Measurements from ENCODE around the gene SLC9A9.
A peak's percentile ranks its signal among the peaks of the same experiment; 100 is the strongest.
"Not testable (repeated sequence)": the region's sequence is repeated elsewhere in the genome, so short reads cannot be mapped to it uniquely, and the experiment has no call there.

The SLC9A9 gene

GRCh38 chr3:143847787-143848631 is at the start of gene SLC9A9:
TSS of gene SLC9A9 (minus strand) at chr3:143848468. CDS start at chr3:143848322, 146 bp downstream.
- no peak for DNase-seq (ENCODE audit: low spot score)

GRCh38 chr3:143897576-143898295 is 49.5 kb upstream of the SLC9A9 start:
- DNase-seq (ENCODE audit: low spot score) = no peak

- DNase-seq (ENCODE audit: low spot score) = no peak
Measured at GRCh38 chr3:143896486-143896885, 48.2 kb upstream of the SLC9A9 start.

- no peak for DNase-seq (ENCODE audit: low spot score)
Measured at GRCh38 chr3:143895805-143896204, 47.5 kb upstream of the SLC9A9 start.

- DNase-seq (ENCODE audit: low spot score) = no peak
Measured at GRCh38 chr3:143888846-143889245, 40.6 kb upstream of the SLC9A9 start.

GRCh38 chr3:143888166-143888565 is 39.9 kb upstream of the SLC9A9 start:
- DNase-seq (ENCODE audit: low spot score) = no peak

GRCh38 chr3:143885780-143886427 is 37.6 kb upstream of the SLC9A9 start:
- peak; percentile 57 for DNase-seq (ENCODE audit: low spot score)

- DNase-seq (ENCODE audit: low spot score) = no peak
Measured at GRCh38 chr3:143884861-143885260, 36.6 kb upstream of the SLC9A9 start.

- no peak for DNase-seq (ENCODE audit: low spot score)
Measured at GRCh38 chr3:143883151-143883550, 34.9 kb upstream of the SLC9A9 start.

GRCh38 chr3:143881095-143881494 is 32.8 kb upstream of the SLC9A9 start:
- DNase-seq (ENCODE audit: low spot score) = no peak

GRCh38 chr3:143875546-143875945 is 27.3 kb upstream of the SLC9A9 start:
- DNase-seq (ENCODE audit: low spot score) = no peak

- not testable (repeated sequence) for DNase-seq (ENCODE audit: low spot score)
Measured at GRCh38 chr3:143873553-143873952, 25.3 kb upstream of the SLC9A9 start.

GRCh38 chr3:143865302-143865701 is 17.0 kb upstream of the SLC9A9 start:
- no peak for DNase-seq (ENCODE audit: low spot score)

GRCh38 chr3:143859465-143860203 is 11.4 kb upstream of the SLC9A9 start:
- no peak for DNase-seq (ENCODE audit: low spot score)

GRCh38 chr3:143856252-143856970 is 8.1 kb upstream of the SLC9A9 start:
- DNase-seq (ENCODE audit: low spot score) = no peak

GRCh38 chr3:143855183-143855582 is 6.9 kb upstream of the SLC9A9 start:
- no peak for DNase-seq (ENCODE audit: low spot score)

GRCh38 chr3:143851331-143852017 is 3.2 kb upstream of the SLC9A9 start:
- DNase-seq (ENCODE audit: low spot score) = no peak

- no peak for DNase-seq (ENCODE audit: low spot score)
Measured at GRCh38 chr3:143850877-143851276, 2.6 kb upstream of the SLC9A9 start.

- no peak for DNase-seq (ENCODE audit: low spot score)
Measured at GRCh38 chr3:143849854-143850549, 1.7 kb upstream of the SLC9A9 start.

- no peak for DNase-seq (ENCODE audit: low spot score)
Measured at GRCh38 chr3:143848704-143849103, 436 bp upstream of the SLC9A9 start.
